ENCODE measurements around the gene USP24.

DNA sequence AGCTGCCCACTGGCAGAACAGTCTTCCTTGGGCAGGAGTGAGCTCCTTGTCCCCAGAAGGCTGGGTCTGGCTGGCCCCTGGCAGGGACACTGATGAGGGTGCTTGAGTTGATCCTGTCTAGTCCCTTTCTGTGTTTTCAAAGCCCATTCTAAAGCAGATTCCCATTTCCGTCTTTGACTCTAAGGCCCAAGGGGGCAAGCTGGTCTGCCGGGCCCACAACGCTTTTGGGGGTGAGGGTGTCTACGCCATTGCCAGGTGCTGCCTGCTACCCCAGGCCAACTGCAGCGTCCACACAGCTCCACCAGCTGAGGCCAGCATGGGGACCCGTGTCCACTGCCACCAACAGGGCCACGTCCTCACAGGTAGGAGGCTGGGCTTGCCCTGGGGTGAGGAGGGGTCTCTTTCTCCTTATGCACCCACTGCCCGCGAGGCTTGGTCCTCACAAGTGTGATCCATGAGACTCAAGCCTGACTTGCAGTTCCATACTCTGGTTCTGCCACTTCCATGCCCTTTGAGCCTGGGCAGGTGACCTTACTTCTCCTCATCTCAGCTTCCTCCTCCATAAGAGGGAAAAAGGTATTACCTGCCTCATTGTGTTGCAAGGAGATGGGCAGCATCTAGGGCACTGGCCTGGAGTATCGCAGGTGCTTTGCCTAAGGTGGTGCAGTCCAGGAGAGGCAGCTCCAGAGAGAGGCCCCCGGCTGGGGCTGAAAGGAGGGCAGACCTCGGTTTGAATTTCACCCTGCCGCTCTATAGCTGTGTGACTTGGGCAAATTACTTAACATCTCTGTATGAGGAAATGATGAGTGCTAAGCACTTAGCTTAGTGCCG lies 155.6 kb downstream of the USP24 start:
- TF ChIP-seq TAF1 (IDR thresholded peaks at IDR 0.05; ENCODE audit: low read depth, low read length) (no peak), POLR2A (IDR thresholded peaks at IDR 0.05; ENCODE audit: low read depth, low read length) (no peak), POLR2AphosphoS5 (IDR thresholded peaks at IDR 0.05; ENCODE audit: low read depth, low read length) (no peak), SPI1 (IDR thresholded peaks at IDR 0.05; ENCODE audit: low read depth, low read length) (no peak)
